Neural cell (in vitro differentiated cells): ENCODE results near the gene SCN7A. TPM values are rescaled to one million over a fixed set of nuclear protein-coding genes. Genes with fewer than 3 reads are reported as not detected.

ENCODE experiments used
- H2AFZ ChIP-seq: fragments of 200-600, 300-800 bp; sonication (generic), shearing (Covaris generic); 2 replicates; pipeline ENCODE4 v1.6.0; 2014; ENCODE audit warnings: low read depth, mild to moderate bottlenecking, antibody characterized with exemption, low read length, moderate library complexity
- H3F3A ChIP-seq: fragments of 200-600 bp; shearing (Covaris generic); 2 replicates; pipeline ENCODE4 v1.6.1; 2016; ENCODE audit warnings: mild to moderate bottlenecking, moderate library complexity, mixed read lengths, antibody characterized with exemption, low read length; ENCODE audit not compliant: insufficient read depth, poor library complexity, severe bottlenecking
- H3K27ac ChIP-seq: fragments of 200-600, 300-800 bp; sonication (generic), shearing (Covaris generic); 2 replicates; pipeline ENCODE4 v1.5.1; 2014; ENCODE audit warnings: mild to moderate bottlenecking, low read length, moderate library complexity
- H3K27me3 ChIP-seq: fragments of 300-800, 200-600 bp; sonication (generic), shearing (Covaris generic); 2 replicates; pipeline ENCODE4 v1.6.0; 2014; ENCODE audit warnings: mild to moderate bottlenecking, low read depth, low read length, moderate library complexity; ENCODE audit not compliant: insufficient read depth
- H3K36me3 ChIP-seq: fragments of 300-800, 200-600 bp; sonication (generic), shearing (Covaris generic); 2 replicates; pipeline ENCODE4 v1.5.1; 2014; ENCODE audit warnings: mild to moderate bottlenecking, antibody characterized with exemption, low read length, moderate library complexity; ENCODE audit not compliant: insufficient read depth
- H3K4me2 ChIP-seq: fragments of 300-800, 200-600 bp; sonication (generic), shearing (Covaris generic); 2 replicates; pipeline ENCODE4 v1.6.0; 2014; ENCODE audit warnings: mild to moderate bottlenecking, low read length
- H3K4me3 ChIP-seq: fragments of 300-800, 200-600 bp; sonication (generic), shearing (Covaris generic); 2 replicates; pipeline ENCODE4 v1.5.1; 2014; ENCODE audit warnings: mild to moderate bottlenecking, low read length, moderate library complexity
- H3K79me2 ChIP-seq: fragments of 200-600 bp; shearing (Covaris generic); replicated peaks from 2 replicates; pipeline ENCODE4 v1.6.0; 2014; ENCODE audit warnings: mild to moderate bottlenecking, low read length, moderate library complexity; ENCODE audit not compliant: insufficient read depth
- H3K9ac ChIP-seq: fragments of 300-800, 200-600 bp; sonication (generic), shearing (Covaris generic); 2 replicates; pipeline ENCODE4 v1.6.1; 2016; ENCODE audit warnings: mild to moderate bottlenecking, low read length, mixed read lengths
- H3K9me2 ChIP-seq: fragments of 200-600 bp; shearing (Covaris generic); 2 replicates; pipeline ENCODE4 v1.6.1; 2016; ENCODE audit warnings: mild to moderate bottlenecking, low read length, mixed read lengths; ENCODE audit not compliant: insufficient read depth
- H3K9me3 ChIP-seq: fragments of 200-600, 300-800 bp; sonication (generic), shearing (Covaris generic); 2 replicates; pipeline ENCODE4 v1.6.1; 2016; ENCODE audit warnings: mild to moderate bottlenecking, mixed run types, low read length, moderate library complexity, mixed read lengths
- H4K20me1 ChIP-seq: fragments of 200-600 bp; shearing (Covaris generic); 2 replicates; pipeline ENCODE4 v1.6.1; 2016; ENCODE audit warnings: mild to moderate bottlenecking, mixed run types; ENCODE audit not compliant: insufficient read depth
- EZH2 ChIP-seq: fragments of 200-600, 300-800 bp; shearing (Covaris generic), sonication (generic); IDR thresholded peaks from 2 replicates; pipeline ENCODE4 v1.6.1; 2014; ENCODE audit warnings: antibody characterized with exemption, low read length, borderline replicate concordance, mild to moderate bottlenecking; ENCODE audit not compliant: insufficient read depth, poor library complexity, severe bottlenecking
- MXI1 ChIP-seq: fragments of 450-650 bp; conservative IDR thresholded peaks from 2 replicates; pipeline ENCODE4 v1.6.1; 2014; ENCODE audit warnings: antibody characterized with exemption, mild to moderate bottlenecking; ENCODE audit not compliant: poor library complexity, severe bottlenecking
- POLR2AphosphoS5 ChIP-seq: IDR thresholded peaks from 2 replicates; pipeline ENCODE4 v1.6.1; 2012
- RAD21 ChIP-seq: fragments of 450-650 bp; conservative IDR thresholded peaks from 2 replicates; pipeline ENCODE4 v1.6.1; 2014; ENCODE audit warnings: antibody characterized with exemption, mild to moderate bottlenecking, moderate library complexity
- SMC3 ChIP-seq: fragments of 450-650 bp; conservative IDR thresholded peaks from 2 replicates; pipeline ENCODE4 v1.6.1; 2014; ENCODE audit warnings: antibody characterized with exemption, mild to moderate bottlenecking, moderate library complexity; ENCODE audit not compliant: poor library complexity
- TAF1 ChIP-seq: IDR thresholded peaks from 2 replicates; pipeline ENCODE4 v1.6.1; 2012; ENCODE audit warnings: low read depth
- polyA plus RNA-seq: library from polyadenylated mRNA; depleted of rRNA; stranded (reverse); fragments of >200 nt; gene quantifications from 2 replicates; pipeline ENCODE4 v1.2.3, GENCODE V29; 2014
- TF ChIP-seq, protein P1 (sequence below): fragments of 450-650 bp; IDR thresholded peaks from 2 replicates; pipeline ENCODE4 v1.5.1; 2014; ENCODE audit warnings: antibody characterized with exemption, mild to moderate bottlenecking, moderate library complexity; ENCODE audit not compliant: poor library complexity, severe bottlenecking
- TF ChIP-seq, protein P2 (sequence below): IDR thresholded peaks from 2 replicates; pipeline ENCODE4 v1.6.1; 2012; ENCODE audit warnings: borderline replicate concordance

Gene SCN7A
- polyA plus RNA-seq, 1 donor from 2014 or later, result 0.09 TPM

DNA sequence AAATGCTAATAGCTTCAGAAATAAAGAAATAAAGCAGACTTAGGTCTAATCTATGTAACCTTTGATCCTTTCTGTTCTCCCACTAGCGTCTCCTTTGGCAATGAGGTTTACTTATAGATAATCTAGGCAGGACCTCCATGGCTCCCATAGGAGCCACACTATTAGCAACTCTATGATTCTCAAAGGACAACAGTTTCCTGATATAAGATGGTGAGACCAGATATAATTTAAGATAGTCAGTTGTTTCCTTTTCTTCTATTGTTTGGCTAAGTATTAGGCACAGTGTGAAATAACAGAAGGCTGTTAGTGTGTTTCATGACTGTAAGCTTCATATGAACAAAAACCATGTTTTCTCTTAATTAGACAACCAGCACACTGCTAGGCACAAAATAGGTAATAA, 59.6 kb downstream of the SCN7A start:
- Histone ChIP-seq H2AFZ (no peak overlapping the region), H3F3A (no peaks in the 10 kb centered on the region), H3K4me2 (no peak overlapping the region), H3K79me2 (no peaks in the 10 kb centered on the region), H3K9ac (no peak overlapping the region), H3K9me3 (no peaks in the 10 kb centered on the region), H3K27me3 (no peaks in the 10 kb centered on the region), H4K20me1 (no peaks in the 10 kb centered on the region), H3K4me3 (no peak overlapping the region), H3K9me2 (no peaks in the 10 kb centered on the region), H3K36me3 (no peaks in the 10 kb centered on the region), H3K27ac (no peak overlapping the region)
- TF ChIP-seq, protein P1, sequence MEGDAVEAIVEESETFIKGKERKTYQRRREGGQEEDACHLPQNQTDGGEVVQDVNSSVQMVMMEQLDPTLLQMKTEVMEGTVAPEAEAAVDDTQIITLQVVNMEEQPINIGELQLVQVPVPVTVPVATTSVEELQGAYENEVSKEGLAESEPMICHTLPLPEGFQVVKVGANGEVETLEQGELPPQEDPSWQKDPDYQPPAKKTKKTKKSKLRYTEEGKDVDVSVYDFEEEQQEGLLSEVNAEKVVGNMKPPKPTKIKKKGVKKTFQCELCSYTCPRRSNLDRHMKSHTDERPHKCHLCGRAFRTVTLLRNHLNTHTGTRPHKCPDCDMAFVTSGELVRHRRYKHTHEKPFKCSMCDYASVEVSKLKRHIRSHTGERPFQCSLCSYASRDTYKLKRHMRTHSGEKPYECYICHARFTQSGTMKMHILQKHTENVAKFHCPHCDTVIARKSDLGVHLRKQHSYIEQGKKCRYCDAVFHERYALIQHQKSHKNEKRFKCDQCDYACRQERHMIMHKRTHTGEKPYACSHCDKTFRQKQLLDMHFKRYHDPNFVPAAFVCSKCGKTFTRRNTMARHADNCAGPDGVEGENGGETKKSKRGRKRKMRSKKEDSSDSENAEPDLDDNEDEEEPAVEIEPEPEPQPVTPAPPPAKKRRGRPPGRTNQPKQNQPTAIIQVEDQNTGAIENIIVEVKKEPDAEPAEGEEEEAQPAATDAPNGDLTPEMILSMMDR, result no peak
- no peak for TF ChIP-seq TAF1
- TF ChIP-seq SMC3, result no peak
- no peak for TF ChIP-seq MXI1
- no peak for TF ChIP-seq EZH2
- TF ChIP-seq RAD21, result no peak

DNA sequence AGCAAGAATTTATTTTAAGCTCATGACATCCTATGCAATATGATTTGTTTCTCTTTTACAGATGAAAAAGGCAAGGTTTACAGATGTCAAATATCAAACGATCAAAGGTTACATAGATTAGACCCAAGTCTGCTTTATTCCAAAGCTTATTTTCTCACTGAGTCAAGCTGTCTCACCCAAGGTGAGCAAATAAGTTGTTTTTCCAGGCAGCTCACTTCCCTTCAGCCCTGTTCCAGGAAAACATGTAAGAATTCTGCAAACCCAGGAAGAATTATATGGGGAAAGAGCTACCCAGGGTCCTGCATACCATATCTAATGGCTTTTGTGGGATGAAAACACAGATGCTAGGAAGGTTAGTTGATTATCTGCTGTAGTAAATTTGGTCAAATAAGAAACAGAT, 60.6 kb downstream of the SCN7A start:
- Histone ChIP-seq H3K36me3 (no peaks in the 10 kb centered on the region), H3K4me3 (no peak overlapping the region), H3K9ac (no peak overlapping the region), H4K20me1 (no peaks in the 10 kb centered on the region), H3K79me2 (no peaks in the 10 kb centered on the region), H3K4me2 (no peak overlapping the region), H3K9me2 (no peaks in the 10 kb centered on the region), H3K27me3 (no peaks in the 10 kb centered on the region), H2AFZ (no peak overlapping the region), H3K27ac (no peak overlapping the region), H3F3A (no peaks in the 10 kb centered on the region), H3K9me3 (no peaks in the 10 kb centered on the region)
- TF ChIP-seq, protein P1, result no peak
- TF ChIP-seq MXI1 (no peak), SMC3 (no peak), EZH2 (no peak), TAF1 (no peak), POLR2AphosphoS5 (no peak), RAD21 (no peak)
- TF ChIP-seq, protein P2, sequence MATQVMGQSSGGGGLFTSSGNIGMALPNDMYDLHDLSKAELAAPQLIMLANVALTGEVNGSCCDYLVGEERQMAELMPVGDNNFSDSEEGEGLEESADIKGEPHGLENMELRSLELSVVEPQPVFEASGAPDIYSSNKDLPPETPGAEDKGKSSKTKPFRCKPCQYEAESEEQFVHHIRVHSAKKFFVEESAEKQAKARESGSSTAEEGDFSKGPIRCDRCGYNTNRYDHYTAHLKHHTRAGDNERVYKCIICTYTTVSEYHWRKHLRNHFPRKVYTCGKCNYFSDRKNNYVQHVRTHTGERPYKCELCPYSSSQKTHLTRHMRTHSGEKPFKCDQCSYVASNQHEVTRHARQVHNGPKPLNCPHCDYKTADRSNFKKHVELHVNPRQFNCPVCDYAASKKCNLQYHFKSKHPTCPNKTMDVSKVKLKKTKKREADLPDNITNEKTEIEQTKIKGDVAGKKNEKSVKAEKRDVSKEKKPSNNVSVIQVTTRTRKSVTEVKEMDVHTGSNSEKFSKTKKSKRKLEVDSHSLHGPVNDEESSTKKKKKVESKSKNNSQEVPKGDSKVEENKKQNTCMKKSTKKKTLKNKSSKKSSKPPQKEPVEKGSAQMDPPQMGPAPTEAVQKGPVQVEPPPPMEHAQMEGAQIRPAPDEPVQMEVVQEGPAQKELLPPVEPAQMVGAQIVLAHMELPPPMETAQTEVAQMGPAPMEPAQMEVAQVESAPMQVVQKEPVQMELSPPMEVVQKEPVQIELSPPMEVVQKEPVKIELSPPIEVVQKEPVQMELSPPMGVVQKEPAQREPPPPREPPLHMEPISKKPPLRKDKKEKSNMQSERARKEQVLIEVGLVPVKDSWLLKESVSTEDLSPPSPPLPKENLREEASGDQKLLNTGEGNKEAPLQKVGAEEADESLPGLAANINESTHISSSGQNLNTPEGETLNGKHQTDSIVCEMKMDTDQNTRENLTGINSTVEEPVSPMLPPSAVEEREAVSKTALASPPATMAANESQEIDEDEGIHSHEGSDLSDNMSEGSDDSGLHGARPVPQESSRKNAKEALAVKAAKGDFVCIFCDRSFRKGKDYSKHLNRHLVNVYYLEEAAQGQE, result no peak
